Fibroblast of villous mesenchyme (primary cell): ENCODE measurements around the gene CFAP65. TPM values are rescaled to one million over a fixed set of nuclear protein-coding genes. Genes with fewer than 3 reads are reported as not detected.

ENCODE experiments used
- DNase-seq: peaks from one replicate; pipeline ENCODE4 v3.0.0-alpha.2; 2010; ENCODE audit warnings: low read depth
- H3K4me3 ChIP-seq: 2 replicates; pipeline ENCODE4 v1.5.1; 2011; ENCODE audit warnings: low read depth, mild to moderate bottlenecking, low read length
- CTCF ChIP-seq: IDR thresholded peaks from 2 replicates; pipeline ENCODE4 v1.5.1; 2012; ENCODE audit warnings: low read depth, mild to moderate bottlenecking, low read length; ENCODE audit not compliant: insufficient read depth
- total RNA-seq: library from RNA; depleted of rRNA; stranded (reverse); fragments of >200 nt; gene quantifications from 2 replicates; pipeline ENCODE4 v1.2.3, GENCODE V29; 2012

CFAP65 gene
- total RNA-seq, 1 donor = not detected

DNA sequence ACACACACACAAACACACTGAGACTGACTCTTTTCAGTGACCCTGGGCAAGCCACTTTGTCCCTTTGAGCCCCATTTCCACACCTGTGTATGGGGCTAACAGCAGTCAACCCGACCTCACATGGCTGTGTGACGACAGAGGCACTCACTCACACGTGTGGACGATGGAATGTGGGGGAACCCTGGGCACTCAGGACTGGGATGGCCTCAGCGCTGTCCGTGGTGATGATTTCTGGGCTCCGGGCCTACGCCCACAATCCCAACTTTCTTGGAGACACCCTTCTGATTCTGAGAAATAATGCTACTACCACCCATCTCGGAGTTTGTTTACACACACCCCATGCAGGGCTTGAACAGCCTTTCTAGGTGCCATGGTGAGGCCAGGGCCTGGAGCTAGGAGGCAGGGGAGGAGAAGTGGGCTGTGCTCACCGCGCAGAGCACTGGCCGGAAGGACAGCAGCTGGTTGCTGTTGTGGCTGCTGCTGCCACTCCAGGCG, 49.6 kb downstream of the CFAP65 start:
- H3K4me3 ChIP-seq = no peak overlapping the region
- TF ChIP-seq CTCF = no peak
- DNase-seq = peak; percentile 23

GRCh38 chr2:218990612-218991011, 50.7 kb downstream of the CFAP65 start:
- no peak for DNase-seq
- no peak for TF ChIP-seq CTCF
- no peak overlapping the region for H3K4me3 ChIP-seq

DNA sequence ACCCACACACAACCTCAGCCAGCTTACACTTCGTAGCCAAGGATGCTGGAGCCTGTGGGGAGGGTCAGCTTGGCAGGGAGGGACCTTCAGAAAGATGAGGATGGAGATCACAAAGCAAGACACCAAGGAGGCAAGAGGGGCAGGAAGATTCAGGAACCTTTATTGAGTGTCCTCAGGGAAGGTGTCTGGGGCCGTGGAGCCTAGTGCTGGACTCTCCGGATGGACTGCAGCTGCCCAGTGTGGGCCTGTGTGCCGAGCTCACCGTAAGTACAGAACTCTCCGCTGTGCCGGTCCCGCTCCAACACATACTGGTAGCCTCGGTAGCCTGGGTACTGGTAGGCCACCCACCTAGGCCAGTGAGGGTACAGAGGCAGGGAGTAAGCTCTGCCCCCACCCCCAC, 51.3 kb downstream of the CFAP65 start:
- TF ChIP-seq CTCF = no peak
- H3K4me3 ChIP-seq = no peak overlapping the region
- no peak for DNase-seq

GRCh38 chr2:218988650-218989049, 52.7 kb downstream of the CFAP65 start:
- no peak for DNase-seq
- H3K4me3 ChIP-seq = no peak overlapping the region
- TF ChIP-seq CTCF = no peak

DNA sequence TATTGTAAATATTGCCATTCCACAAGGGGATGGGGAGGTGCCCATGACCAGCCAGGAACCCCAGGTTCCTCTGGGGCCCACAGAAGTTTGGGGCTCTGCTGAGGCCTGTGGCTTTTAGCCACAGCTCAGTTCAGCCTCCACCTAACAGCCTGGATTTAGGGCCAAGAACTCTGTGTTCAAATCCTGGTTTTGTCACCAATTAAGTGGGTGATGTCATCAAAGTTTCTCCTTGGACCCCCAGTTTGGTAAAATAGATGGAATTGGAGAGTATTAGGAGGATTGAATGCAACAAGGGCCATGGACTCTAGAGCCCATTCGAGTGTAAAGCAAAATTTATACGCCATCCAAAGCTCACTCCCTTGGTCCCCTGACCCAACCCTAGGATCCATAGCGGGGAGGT, 53.2 kb downstream of the CFAP65 start:
- H3K4me3 ChIP-seq = no peak overlapping the region
- no peak for DNase-seq
- no peak for TF ChIP-seq CTCF

- H3K4me3 ChIP-seq = no peak overlapping the region
- DNase-seq = no peak
- no peak for TF ChIP-seq CTCF
Measured at GRCh38 chr2:218986148-218986761, 55.1 kb downstream of the CFAP65 start.
